ENCODE measurements around the gene UBQLN4.
"Not testable (repeated sequence)": the region's sequence is repeated elsewhere in the genome, so short reads cannot be mapped to it uniquely, and the experiment has no call there.

The UBQLN4 gene

GRCh38 chr1:156055281-156056048 lies 1.9 kb upstream of the UBQLN4 start:
- no peak for FAIRE-seq

GRCh38 chr1:156054500-156055280 lies 1.1 kb upstream of the UBQLN4 start, which contains the start of gene LAMTOR2:
LAMTOR2 (plus strand) TSS chr1:156054782; CDS start chr1:156054890, 108 bp downstream.
- FAIRE-seq = peak; percentile 97

DNA sequence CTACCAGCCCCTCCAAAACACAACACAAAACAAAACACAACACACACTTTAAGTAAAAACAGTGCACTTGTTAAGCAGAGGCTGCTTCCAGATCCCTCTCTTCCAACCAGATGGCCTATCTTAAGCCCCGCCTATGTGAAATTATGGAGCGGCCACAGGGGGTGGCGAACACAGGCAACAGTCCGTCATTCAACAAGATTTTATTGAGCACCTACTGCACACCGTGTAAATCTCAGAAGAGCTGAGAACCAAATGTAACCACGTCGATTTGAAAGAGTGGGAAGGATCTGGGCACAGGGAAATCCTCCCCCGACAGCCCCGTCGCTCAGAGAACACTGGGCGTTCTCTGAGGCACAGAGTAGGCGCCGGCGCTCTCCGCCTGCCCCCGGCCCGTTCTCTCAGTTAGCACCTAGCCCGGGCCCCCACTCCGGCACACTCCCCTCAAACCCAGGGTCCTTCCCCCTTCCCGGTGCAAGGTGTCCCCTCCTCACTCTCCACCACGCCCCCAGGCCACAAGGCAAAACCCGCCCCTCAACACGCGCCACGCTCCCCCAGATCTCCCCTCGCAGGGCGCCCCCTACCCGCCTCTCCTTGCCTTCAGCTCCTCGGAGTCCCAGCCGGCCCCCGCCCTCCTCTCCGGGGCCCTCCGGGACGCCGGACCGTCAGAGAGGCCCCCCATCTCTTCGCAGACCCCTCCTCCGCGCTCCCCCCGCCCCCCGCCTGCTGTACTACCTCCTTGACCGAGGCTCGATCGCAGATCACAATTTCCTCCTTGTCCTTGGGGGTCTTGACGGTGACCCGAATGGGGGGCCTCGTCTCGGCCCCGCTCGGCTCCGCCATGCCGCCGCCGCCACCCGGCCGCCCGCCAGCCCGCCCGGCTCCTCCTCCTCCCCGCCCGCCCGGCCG lies 483 bp downstream of the UBQLN4 start:
- peak; percentile 8 for FAIRE-seq

DNA sequence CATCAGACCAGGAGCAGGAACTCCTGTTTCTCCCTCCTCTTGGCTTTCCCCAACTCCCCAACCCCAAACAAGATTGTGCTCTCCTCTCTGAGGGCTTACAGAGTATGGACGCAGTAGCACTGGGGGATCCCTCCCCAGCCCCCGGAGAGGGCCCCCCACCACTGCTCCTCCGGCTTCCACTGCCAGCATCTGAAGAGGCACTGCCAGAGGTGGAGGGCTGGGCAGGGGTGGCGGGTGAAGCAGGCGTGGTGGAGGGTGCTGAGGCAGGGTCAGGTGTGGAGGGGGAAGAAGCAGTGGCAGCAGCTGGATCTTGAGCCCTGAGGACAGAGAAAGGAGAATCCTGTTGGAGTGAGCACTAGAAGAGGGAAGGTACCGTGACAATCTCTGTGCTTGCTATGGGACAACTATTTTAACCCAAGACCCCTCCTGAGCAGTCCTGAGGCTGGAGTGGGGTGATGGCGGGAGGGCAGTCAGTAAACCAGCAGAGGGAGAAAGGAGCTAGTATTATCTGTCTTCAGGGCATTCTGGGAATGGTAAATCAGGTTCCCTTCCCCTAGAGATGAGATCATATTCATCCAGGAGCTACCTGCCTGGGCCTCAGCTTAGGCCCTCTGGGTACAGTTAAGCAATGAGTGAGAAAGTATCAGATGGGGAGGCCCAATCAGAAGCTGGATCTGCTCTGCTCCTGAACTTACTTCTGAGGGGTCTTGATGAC lies 2.4 kb downstream of the UBQLN4 start:
- no peak for FAIRE-seq

DNA sequence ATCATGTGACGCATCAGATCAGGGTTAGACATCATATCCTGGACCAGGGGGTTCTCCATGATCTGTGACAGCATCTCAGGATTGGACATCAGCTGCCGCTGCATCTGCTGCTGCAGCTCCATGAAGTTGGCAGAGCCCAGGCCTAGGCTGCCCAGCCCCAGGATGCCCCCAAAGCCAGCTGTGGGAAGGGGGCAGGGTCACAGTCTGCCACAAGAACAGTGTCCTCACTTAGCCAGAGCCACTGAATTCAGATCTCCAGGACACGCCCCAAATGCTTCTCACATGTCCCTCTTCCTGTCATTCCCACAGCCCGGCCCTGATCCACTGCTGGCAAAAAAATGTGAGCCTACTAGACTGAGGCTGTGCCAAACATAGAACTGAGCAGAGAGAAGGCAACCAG lies 3.2 kb downstream of the UBQLN4 start:
- no peak for FAIRE-seq

GRCh38 chr1:156048663-156049258 lies 4.8 kb downstream of the UBQLN4 start:
- FAIRE-seq = no peak

GRCh38 chr1:156045076-156045475 lies 8.5 kb downstream of the UBQLN4 start:
- FAIRE-seq = no peak

GRCh38 chr1:156042828-156043227 lies 10.8 kb downstream of the UBQLN4 start:
- FAIRE-seq = no peak

DNA sequence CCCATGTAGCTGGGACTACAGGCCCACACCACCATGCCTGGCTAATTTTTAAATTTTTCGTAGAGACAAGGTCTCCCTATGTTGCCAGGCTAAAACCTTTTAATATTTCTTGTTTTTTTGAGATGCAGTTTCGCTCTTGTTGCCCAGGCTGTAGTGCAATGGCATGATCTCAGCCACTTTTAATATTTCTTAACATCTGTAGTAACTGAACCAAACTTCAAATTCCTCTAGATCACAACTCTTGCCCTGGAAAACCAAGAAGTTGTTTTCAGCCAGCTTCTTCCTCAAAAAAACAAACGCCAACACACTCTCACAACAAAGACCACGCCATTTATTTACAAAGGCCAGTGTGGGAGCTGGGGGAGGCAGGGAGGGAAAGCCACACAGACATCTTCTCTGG lies 18.6 kb downstream of the UBQLN4 start:
- FAIRE-seq = not testable (repeated sequence)

GRCh38 chr1:156033011-156033410 lies 20.6 kb downstream of the UBQLN4 start:
- no peak for FAIRE-seq

- no peak for FAIRE-seq
Observed at GRCh38 chr1:156026588-156026987, 27.0 kb downstream of the UBQLN4 start.

- no peak for FAIRE-seq
Observed at GRCh38 chr1:156025876-156026275, 27.7 kb downstream of the UBQLN4 start.

GRCh38 chr1:156024801-156025200 lies 28.8 kb downstream of the UBQLN4 start:
- no peak for FAIRE-seq

GRCh38 chr1:156021954-156022353 lies 31.6 kb downstream of the UBQLN4 start:
- FAIRE-seq = no peak

GRCh38 chr1:156021093-156021428 lies 32.5 kb downstream of the UBQLN4 start:
- FAIRE-seq = no peak

DNA sequence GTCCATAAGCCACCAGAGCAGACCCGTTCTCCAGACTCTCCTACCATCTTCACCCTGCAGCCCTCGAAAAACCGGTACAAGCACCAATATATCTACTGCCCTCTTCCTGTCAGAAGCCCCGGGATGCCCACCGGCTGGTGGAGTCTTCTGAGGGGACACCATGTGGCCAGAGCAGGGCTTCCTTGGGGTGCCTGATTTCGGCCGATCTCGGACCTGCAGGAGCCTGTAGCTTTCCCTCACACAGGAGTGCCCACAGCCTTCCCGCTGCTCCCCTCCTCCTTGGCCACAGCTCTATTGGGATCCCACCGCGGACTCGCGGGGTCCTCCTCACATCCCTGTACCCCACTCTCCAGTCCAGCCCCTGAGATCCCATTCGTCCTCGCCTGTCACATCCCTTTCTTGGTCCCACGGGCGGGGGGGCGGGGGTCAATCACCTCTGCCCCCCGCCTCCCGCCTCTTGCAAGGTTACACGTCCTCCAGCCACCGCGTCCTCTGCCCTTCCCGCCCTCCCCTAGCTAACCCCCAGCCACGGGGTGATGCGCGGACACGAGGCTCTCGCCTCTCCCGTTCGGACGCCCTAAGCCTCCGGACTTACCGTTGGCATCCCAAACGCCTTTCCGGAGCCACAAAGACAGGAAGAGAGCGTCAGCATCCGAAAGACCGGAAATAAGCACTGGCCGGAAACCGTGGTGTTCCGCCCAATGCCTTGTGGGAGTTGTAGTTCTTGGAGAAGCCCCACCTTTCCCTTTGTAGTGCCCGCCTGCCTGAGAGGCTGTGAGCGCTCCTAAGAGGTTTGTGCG lies 33.1 kb downstream of the UBQLN4 start, which contains the start of gene SSR2:
Gene SSR2, minus strand, starts transcription at position 659 of the 800 bp plus-strand sequence. CDS start 784 bp downstream, outside the sequence.
- peak; percentile 93 for FAIRE-seq

DNA sequence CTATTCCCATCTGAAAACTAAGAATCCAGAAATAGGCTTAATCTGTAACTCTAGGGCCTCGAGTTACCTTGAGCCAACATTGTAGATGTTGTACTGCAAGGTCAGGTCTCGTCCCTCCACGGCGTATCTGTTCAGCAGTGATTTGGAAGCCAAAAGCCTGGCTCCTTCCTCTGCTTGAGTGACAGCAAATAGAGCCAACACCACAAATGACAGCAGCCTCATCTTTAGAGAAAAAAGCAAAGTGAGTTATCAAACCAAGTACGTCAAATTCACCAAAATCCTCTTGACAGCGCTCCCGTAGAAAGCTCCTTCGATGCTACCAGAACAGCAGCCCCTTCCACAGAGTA lies 33.7 kb downstream of the UBQLN4 start:
- FAIRE-seq = no peak

GRCh38 chr1:156014829-156015228 lies 38.8 kb downstream of the UBQLN4 start:
- FAIRE-seq = no peak

- no peak for FAIRE-seq
Observed at GRCh38 chr1:156012051-156012817, 41.4 kb downstream of the UBQLN4 start.

- no peak for FAIRE-seq
Observed at GRCh38 chr1:156009404-156009803, 44.2 kb downstream of the UBQLN4 start.
